Naive thymus-derived CD4-positive, alpha-beta T cell (primary cell): ENCODE results near the gene NTM. TPM values are rescaled to one million over a fixed set of nuclear protein-coding genes. Genes with fewer than 3 reads are reported as not detected.
A peak's percentile ranks its signal among the peaks of the same experiment; 100 is the strongest.

Source experiments
- ATAC-seq: fragments of 150-1000 bp; cut with Tn5 transposase; 2 replicates; pipeline ENCODE4 v1.10.0; 2021; ENCODE audit warnings: mild to moderate bottlenecking, moderate library complexity
- CTCF ChIA-PET: fragments of 350-600 bp; sonication (Branson Sonifier 250); formaldehyde crosslinking; loops from one replicate; lab custom pipeline; 2021; ENCODE audit warnings: antibody characterized with exemption; lab: Charles Lee
- POLR2A ChIA-PET: fragments of 350-600 bp; sonication (Branson Sonifier 250); formaldehyde crosslinking; loops from one replicate; lab custom pipeline; 2021; ENCODE audit warnings: antibody characterized with exemption, inconsistent platforms; lab: Charles Lee
- DNase-seq, 9 donors: peaks; one replicate each; pipeline versions ENCODE4 v3.0.0 to v3.0.0-alpha.2; 2020 to 2022; ENCODE audit warnings: mixed read lengths in 1 of 9
- H3K27ac ChIP-seq: one replicate; pipeline ENCODE4 v1.7.0; 2013; ENCODE audit warnings: mild to moderate bottlenecking, low read depth, low read length, moderate library complexity
- H3K27me3 ChIP-seq, 2 donors: one replicate each; pipeline ENCODE4 v1.7.0; 2013; ENCODE audit warnings: low read length in 2 of 2, mild to moderate bottlenecking in 2 of 2, moderate library complexity in 2 of 2; ENCODE audit not compliant: control insufficient read depth in 2 of 2, insufficient read depth in 2 of 2
- H3K36me3 ChIP-seq, 3 experiments: 1 replicate in 2 of 3; 2 replicates in 1 of 3; pipeline ENCODE4 v1.7.0; 2013; ENCODE audit warnings: low read length in 3 of 3, mild to moderate bottlenecking in 3 of 3, moderate library complexity in 1 of 3; ENCODE audit not compliant: insufficient read depth in 3 of 3, control insufficient read depth in 2 of 3
- H3K4me1 ChIP-seq, 2 donors: one replicate each; pipeline ENCODE4 v1.7.0; 2013; ENCODE audit warnings: low read length in 2 of 2, mild to moderate bottlenecking in 2 of 2, moderate library complexity in 1 of 2; ENCODE audit not compliant: control insufficient read depth in 2 of 2, insufficient read depth in 2 of 2
- H3K4me3 ChIP-seq: 2 replicates; pipeline ENCODE4 v1.7.0; 2013; ENCODE audit warnings: mild to moderate bottlenecking, low read length
- H3K9me3 ChIP-seq, 3 experiments: 1 replicate in 2 of 3; 2 replicates in 1 of 3; pipeline ENCODE4 v1.7.0; 2013; ENCODE audit warnings: low read length in 3 of 3; ENCODE audit not compliant: control insufficient read depth in 2 of 3
- H3K27ac Mint-ChIP-seq, 9 donors: one replicate each; pipeline ENCODE4 v1.8.0; 2020 to 2022; ENCODE audit warnings: mixed read lengths in 9 of 9, mild to moderate bottlenecking in 8 of 9, moderate library complexity in 5 of 9, inconsistent platforms in 2 of 9
- H3K27me3 Mint-ChIP-seq, 5 donors: one replicate each; pipeline ENCODE4 v1.8.0; 2021 to 2022; ENCODE audit warnings: mixed read lengths in 5 of 5, mild to moderate bottlenecking in 1 of 5
- H3K36me3 Mint-ChIP-seq, 5 donors: one replicate each; pipeline ENCODE4 v1.8.0; 2020 to 2022; ENCODE audit warnings: mixed read lengths in 5 of 5, mild to moderate bottlenecking in 3 of 5, inconsistent platforms in 1 of 5
- H3K4me1 Mint-ChIP-seq, 7 donors: one replicate each; pipeline ENCODE4 v1.8.0; 2020 to 2022; ENCODE audit warnings: mixed read lengths in 7 of 7, mild to moderate bottlenecking in 3 of 7, inconsistent platforms in 1 of 7
- H3K4me3 Mint-ChIP-seq, 10 donors: one replicate each; pipeline ENCODE4 v1.8.0; 2020 to 2022; ENCODE audit warnings: mild to moderate bottlenecking in 10 of 10, mixed read lengths in 10 of 10, moderate library complexity in 6 of 10, inconsistent platforms in 2 of 10
- H3K9me3 Mint-ChIP-seq, 11 donors: one replicate each; pipeline ENCODE4 v1.8.0; 2020 to 2022; ENCODE audit warnings: mixed read lengths in 11 of 11, mild to moderate bottlenecking in 4 of 11, inconsistent platforms in 1 of 11, moderate library complexity in 1 of 11
- intact Hi-C, 2 donors: fragments of 100-400 bp; cut with micrococcal nuclease; formaldehyde crosslinking; loops; one replicate each; pipeline ENCODE4 v1.15.1; 2023
- polyA plus RNA-seq, 2 donors: library from polyadenylated mRNA; unstranded; fragments of 300-500 nt; fragmentation: Illumina TruSeq; gene quantifications; one replicate each; pipeline ENCODE4 v1.2.3, GENCODE V29; 2021
- total RNA-seq, 6 experiments: library from RNA in 5 of 6; stranded (reverse) in 5 of 6; gene quantifications; 1 replicate in 5 of 6; 2 replicates in 1 of 6; pipeline ENCODE4 v1.2.3 and lab custom pipeline; 2021 to 2026

NTM gene
- total and polyA plus RNA-seq, 7 experiments from 2014 or later, result not detected

DNA sequence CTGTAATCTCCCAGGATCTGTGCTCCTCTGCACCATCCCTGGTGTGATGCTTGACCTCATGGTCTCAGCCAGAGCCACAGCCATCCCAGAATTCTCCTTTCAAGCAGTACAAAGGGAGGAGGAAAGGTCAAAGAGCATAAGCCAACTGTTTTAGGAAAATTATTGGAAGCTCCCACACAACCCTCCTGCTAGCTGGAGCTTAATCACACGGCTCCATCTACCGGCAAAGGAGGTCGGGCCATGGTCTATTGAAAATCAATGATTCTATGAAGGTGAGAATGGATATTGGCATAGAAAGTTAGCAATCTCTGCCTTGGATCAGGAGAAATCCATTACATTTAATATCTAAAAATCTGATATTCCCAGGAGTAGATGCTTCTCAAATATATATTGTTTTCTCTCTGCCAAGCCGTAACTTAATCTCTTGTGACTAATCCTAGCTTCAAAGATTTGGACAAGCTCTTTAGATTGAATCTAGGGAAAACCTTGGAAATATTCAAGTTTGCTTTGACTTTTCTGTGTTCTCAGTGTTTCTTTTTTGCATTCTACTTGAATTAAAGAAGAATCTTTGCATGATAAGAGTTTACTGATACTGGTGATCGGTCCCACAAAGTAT is 259.6 kb downstream of the NTM start:
- POLR2A ChIA-PET, result no interaction called here

DNA sequence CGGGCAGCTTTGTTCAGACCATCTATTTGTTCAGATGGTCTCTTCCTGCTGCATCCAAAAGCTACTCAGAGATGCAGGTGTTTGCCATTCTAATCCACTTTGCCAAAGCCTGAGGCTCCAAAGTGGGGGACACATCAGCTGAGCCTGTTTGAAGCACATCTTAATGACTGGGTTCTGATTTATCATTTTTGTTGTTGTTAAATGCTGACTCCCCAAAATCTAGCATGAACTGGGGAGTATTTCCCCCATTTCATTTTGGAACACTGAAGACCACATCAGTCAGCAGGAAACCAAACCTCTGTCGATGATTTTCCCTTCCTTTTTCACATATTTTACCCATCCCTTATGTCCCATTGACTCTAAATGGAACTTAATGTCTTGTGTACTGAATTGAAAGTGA is 262.6 kb downstream of the NTM start:
- H3K4me1 ChIP-seq, result no peaks in the 10 kb centered on the region
- H3K4me3 ChIP-seq, result no peak overlapping the region
- POLR2A ChIA-PET, result no interaction called here
- H3K9me3 Mint-ChIP-seq, result peaks cover 0 to 8% (median 1%) of the 10 kb centered on the region in 11 donors
- H3K4me3 Mint-ChIP-seq, result no peak overlapping the region
- H3K27ac ChIP-seq, result no peak overlapping the region
- CTCF ChIA-PET, result no interaction called here
- H3K27ac Mint-ChIP-seq, result no peak overlapping the region
- ATAC-seq (no peak), DNase-seq (no peak)
- intact Hi-C loops, result no loop called here
- no peaks in the 10 kb centered on the region for H3K9me3 ChIP-seq
- H3K36me3 Mint-ChIP-seq, result no peaks in the 10 kb centered on the region
- H3K36me3 ChIP-seq, result no peaks in the 10 kb centered on the region
- no peaks in the 10 kb centered on the region for H3K4me1 Mint-ChIP-seq
- peaks cover 3 to 18% (median 8%) of the 10 kb centered on the region in 5 donors for H3K27me3 Mint-ChIP-seq
- no peaks in the 10 kb centered on the region for H3K27me3 ChIP-seq

More for the DNA sequence above, 259.6 kb downstream of the NTM start:
- Mint-ChIP-seq H3K27me3 (peaks cover 7 to 28% (median 15%) of the 10 kb centered on the region in 5 donors), H3K4me3 (no peak overlapping the region), H3K9me3 (peaks cover 0 to 6% (median 1%) of the 10 kb centered on the region in 11 donors), H3K36me3 (no peaks in the 10 kb centered on the region), H3K4me1 (no peaks in the 10 kb centered on the region), H3K27ac (no peak overlapping the region)
- no peaks in the 10 kb centered on the region for H3K27me3 ChIP-seq
- intact Hi-C loops, result no loop called here
- H3K27ac ChIP-seq, result no peak overlapping the region
- ATAC-seq (no peak), DNase-seq (no peak)
- no peaks in the 10 kb centered on the region for H3K9me3 ChIP-seq
- H3K36me3 ChIP-seq, result no peaks in the 10 kb centered on the region
- no peaks in the 10 kb centered on the region for H3K4me1 ChIP-seq
- H3K4me3 ChIP-seq, result no peak overlapping the region
- CTCF ChIA-PET, result interaction anchor here (0.6 kb wide), 1 partner anchor 26 kb away, joined by 5 read pairs; no protein-coding TSS in a partner anchor

DNA sequence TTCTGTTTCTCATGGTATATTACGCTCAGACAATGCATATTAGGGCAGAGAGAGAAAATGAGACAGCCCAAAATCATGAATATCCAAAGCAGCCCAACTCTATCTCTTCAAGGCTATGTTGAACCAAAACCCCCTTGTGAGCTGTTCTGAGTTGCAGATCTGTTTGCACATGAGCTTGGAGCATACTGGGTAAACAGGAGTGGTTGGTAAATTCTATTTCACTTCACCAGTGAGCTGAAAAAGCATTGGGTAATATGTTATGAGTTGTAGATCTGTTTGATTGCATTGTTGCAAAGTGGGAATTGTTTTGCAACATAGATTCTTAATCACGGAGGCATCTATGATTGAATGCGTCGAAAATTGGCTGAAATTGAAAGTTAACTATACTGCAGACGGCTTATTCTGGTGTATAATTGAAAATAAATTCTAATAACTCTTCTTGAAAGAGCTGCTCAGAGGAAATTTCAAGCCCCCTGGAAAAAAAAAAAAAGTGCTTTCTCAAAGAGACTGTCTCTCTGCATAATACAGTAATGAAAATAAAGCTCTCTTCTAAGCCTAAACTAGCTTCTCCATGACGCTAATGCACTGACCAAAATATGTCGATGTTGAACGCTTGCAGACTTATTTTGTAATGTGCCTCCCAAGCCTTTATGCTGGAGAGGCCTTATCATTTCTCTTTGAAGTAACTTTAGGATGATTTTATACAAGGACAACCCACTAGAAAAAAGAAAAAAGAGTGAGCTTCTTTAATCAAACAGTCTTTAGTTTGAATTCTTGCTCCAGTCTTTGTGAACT is 263.7 kb downstream of the NTM start:
- Histone ChIP-seq H3K4me1 (no peaks in the 10 kb centered on the region), H3K9me3 (no peaks in the 10 kb centered on the region), H3K36me3 (no peaks in the 10 kb centered on the region), H3K27me3 (no peaks in the 10 kb centered on the region), H3K4me3 (no peak overlapping the region), H3K27ac (no peak overlapping the region)
- Mint-ChIP-seq H3K27ac (no peak overlapping the region), H3K27me3 (peaks cover 0 to 18% (median under 1%) of the 10 kb centered on the region in 5 donors), H3K36me3 (no peaks in the 10 kb centered on the region), H3K4me1 (no peaks in the 10 kb centered on the region), H3K9me3 (peaks cover 0 to 8% (median 1%) of the 10 kb centered on the region in 11 donors), H3K4me3 (no peak overlapping the region)
- CTCF ChIA-PET, result interaction anchor here (0.6 kb wide), 1 partner anchor 1186 kb away, joined by 5 read pairs; the partner anchor contains the start of gene ADAMTS15
- POLR2A ChIA-PET, result no interaction called here
- intact Hi-C loops, result no loop called here
- ATAC-seq, result peak; percentile 24
- no peak for DNase-seq

DNA sequence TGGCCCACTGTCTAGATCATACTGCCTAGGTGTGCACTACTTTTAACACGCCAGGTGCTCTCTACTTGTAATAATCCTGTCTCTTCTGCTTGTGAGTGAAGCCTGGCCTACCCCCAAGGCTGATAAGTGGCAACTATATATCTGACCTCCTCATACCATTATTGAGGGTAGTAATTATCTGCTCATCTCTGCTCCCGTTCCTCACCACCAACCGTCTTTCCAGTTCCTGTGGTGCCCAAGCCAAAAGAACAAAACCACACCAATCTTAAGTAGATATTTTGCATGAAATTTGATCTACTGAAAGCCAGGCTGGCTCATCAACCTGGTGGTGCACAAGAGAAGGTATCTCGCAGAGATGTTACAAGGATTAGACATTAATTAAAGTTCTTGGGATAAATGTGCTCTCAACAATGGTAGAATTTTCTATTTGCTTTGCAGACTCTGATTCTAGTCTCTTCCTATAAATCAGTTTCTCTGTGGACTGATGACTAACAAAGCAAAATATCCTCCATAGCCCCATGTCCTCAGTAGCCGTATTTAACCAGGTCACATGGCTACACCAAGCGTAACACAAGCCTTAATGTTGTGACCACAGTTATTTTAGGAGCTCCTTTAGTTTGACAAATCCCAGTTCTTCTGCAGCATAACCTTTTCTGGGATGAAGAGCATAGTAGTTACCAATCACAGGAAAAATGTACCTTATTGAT is 267.2 kb downstream of the NTM start:
- Mint-ChIP-seq H3K9me3 (peaks cover 0 to 4% (median 0%) of the 10 kb centered on the region in 11 donors), H3K27me3 (peaks cover 0 to 12% (median 0%) of the 10 kb centered on the region in 5 donors), H3K27ac (no peak overlapping the region), H3K36me3 (no peaks in the 10 kb centered on the region), H3K4me3 (no peak overlapping the region), H3K4me1 (no peaks in the 10 kb centered on the region)
- Histone ChIP-seq H3K4me3 (no peak overlapping the region), H3K9me3 (no peaks in the 10 kb centered on the region), H3K36me3 (no peaks in the 10 kb centered on the region), H3K27me3 (no peaks in the 10 kb centered on the region), H3K27ac (no peak overlapping the region), H3K4me1 (no peaks in the 10 kb centered on the region)
- intact Hi-C loops, result no loop called here
- DNase-seq (no peak), ATAC-seq (no peak)
- ChIA-PET POLR2A (no interaction called here), CTCF (no interaction called here)

DNA sequence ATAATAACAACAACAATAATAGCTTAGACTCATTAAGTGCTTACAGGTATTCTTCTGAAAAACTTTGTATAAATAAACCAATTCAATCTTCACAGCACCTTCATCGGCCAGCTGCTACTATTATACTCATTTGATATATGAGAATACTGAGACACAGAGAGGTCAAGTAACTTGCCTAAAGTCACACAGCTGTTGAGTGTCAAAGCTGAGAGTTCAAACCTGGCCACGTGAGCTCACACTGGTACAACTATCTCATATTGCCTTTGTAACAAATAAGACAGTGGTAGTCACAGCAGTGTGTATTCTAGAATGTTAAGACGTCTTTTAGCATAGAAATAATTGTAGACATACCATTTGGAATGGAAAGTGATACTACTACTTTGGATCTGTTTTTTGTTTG is 268.5 kb downstream of the NTM start:
- H3K36me3 Mint-ChIP-seq, result no peaks in the 10 kb centered on the region
- no peak overlapping the region for H3K4me3 Mint-ChIP-seq
- H3K4me3 ChIP-seq, result no peak overlapping the region
- H3K27me3 ChIP-seq, result no peaks in the 10 kb centered on the region
- no peaks in the 10 kb centered on the region for H3K4me1 ChIP-seq
- no peak overlapping the region for H3K27ac ChIP-seq
- DNase-seq (no peak), ATAC-seq (no peak)
- peaks cover 0 to 7% (median 0%) of the 10 kb centered on the region in 5 donors for H3K27me3 Mint-ChIP-seq
- no peaks in the 10 kb centered on the region for H3K36me3 ChIP-seq
- no peaks in the 10 kb centered on the region for H3K9me3 ChIP-seq
- ChIA-PET POLR2A (no interaction called here), CTCF (no interaction called here)
- H3K9me3 Mint-ChIP-seq, result peaks cover 0 to 4% (median 0%) of the 10 kb centered on the region in 11 donors
- H3K4me1 Mint-ChIP-seq, result no peaks in the 10 kb centered on the region
- H3K27ac Mint-ChIP-seq, result no peak overlapping the region
- intact Hi-C loops, result no loop called here

DNA sequence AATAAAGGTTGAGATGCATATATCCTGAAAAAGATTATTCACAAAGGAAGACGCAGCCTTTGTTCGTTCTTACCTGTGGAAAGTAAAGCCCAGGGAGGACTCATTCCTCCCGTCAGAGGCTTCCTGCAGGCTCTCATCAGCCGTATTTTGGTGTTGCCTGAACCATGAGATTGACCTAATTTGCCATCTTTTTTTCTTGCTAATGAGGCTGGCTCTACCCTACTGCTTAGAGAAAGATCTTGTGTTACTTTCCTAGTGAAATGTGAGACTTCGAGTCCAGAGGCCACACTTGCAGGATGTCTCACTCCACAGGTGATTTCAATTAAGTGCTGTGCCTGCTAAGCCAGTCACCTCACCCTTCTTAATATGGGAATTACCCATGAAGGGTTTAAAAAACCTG is 269.9 kb downstream of the NTM start:
- Histone ChIP-seq H3K4me1 (no peaks in the 10 kb centered on the region), H3K27ac (no peak overlapping the region), H3K4me3 (no peak overlapping the region), H3K27me3 (no peaks in the 10 kb centered on the region), H3K9me3 (no peaks in the 10 kb centered on the region), H3K36me3 (no peaks in the 10 kb centered on the region)
- H3K4me3 Mint-ChIP-seq, result no peak overlapping the region
- intact Hi-C loops, result no loop called here
- H3K36me3 Mint-ChIP-seq, result no peaks in the 10 kb centered on the region
- DNase-seq, result no peak
- ChIA-PET POLR2A (no interaction called here), CTCF (no interaction called here)
- peaks cover 0 to 4% (median 0%) of the 10 kb centered on the region in 11 donors for H3K9me3 Mint-ChIP-seq
- no peak for ATAC-seq
- H3K27ac Mint-ChIP-seq, result no peak overlapping the region
- H3K4me1 Mint-ChIP-seq, result no peaks in the 10 kb centered on the region
- peaks cover 0 to 6% (median 0%) of the 10 kb centered on the region in 5 donors for H3K27me3 Mint-ChIP-seq
